ENCODE data around the gene TCAF2. TPM values are rescaled to one million over a fixed set of nuclear protein-coding genes. Genes with fewer than 3 reads are reported as not detected.
"Not testable (repeated sequence)": the region's sequence is repeated elsewhere in the genome, so short reads cannot be mapped to it uniquely, and the experiment has no call there.

The TCAF2 gene
- total and polyA plus RNA-seq, 9 donors: 6.8 to 14.0 (median 11.5) TPM

GRCh38 chr7:143650447-143650846 is 29.7 kb downstream of the TCAF2 start:
- not testable (repeated sequence) for H3K27me3 ChIP-seq (ENCODE audit: control insufficient read depth, insufficient read depth, low read length); DNase-seq; H3K4me1 ChIP-seq (ENCODE audit: control insufficient read depth, insufficient read depth, low read length); H3K27ac ChIP-seq (ENCODE audit: low read length); H3K9me3 ChIP-seq (replicated peaks; ENCODE audit: control insufficient read depth, low read depth, low read length); H3K4me3 ChIP-seq (ENCODE audit: low read length); H3K36me3 ChIP-seq (ENCODE audit: control insufficient read depth, insufficient read depth, low read length)
- WGBS (ENCODE audit: insufficient coverage): no CpG with 5 or more reads among the region's 8 CpGs

Other genes starting within 250 kb of the TCAF2 start
- gene ZYX, start 239.6 kb upstream of the TCAF2 start, total RNA-seq: 41.4 TPM
- 100 to 1,000 TPM; 181 to 290 (median 223) TPM for gene ZYX, start 239.6 kb upstream of the TCAF2 start, polyA plus RNA-seq (ENCODE audit: insufficient read depth in 1 of 8, insufficient read length in 8 of 8, low replicate concordance in 1 of 8)
- gene EPHA1, start 212.1 kb upstream of the TCAF2 start, total RNA-seq: not detected
- 1 to 10 TPM; 2.1 to 6.1 (median 4.4) TPM for gene EPHA1, start 212.1 kb upstream of the TCAF2 start, polyA plus RNA-seq (ENCODE audit: insufficient read depth in 1 of 8, insufficient read length in 8 of 8, low replicate concordance in 1 of 8)
- gene TAS2R60, start 177.5 kb upstream of the TCAF2 start, total RNA-seq: not detected
- gene TAS2R60, start 177.5 kb upstream of the TCAF2 start, polyA plus RNA-seq (ENCODE audit: insufficient read depth in 1 of 8, insufficient read length in 8 of 8, low replicate concordance in 1 of 8): not detected
- not detected for gene TAS2R41, start 143.1 kb upstream of the TCAF2 start, total RNA-seq
- gene TAS2R41, start 143.1 kb upstream of the TCAF2 start, polyA plus RNA-seq (ENCODE audit: insufficient read depth in 1 of 8, insufficient read length in 8 of 8, low replicate concordance in 1 of 8): not detected
- gene CTAGE15, start 49.2 kb upstream of the TCAF2 start, total RNA-seq: 0.13 TPM
- gene CTAGE15, start 49.2 kb upstream of the TCAF2 start, polyA plus RNA-seq (ENCODE audit: insufficient read depth in 1 of 8, insufficient read length in 8 of 8, low replicate concordance in 1 of 8): under 1 TPM in 5 of 8 donors, not detected in 3; 0.11 to 0.90 (median 0.36) TPM
- 0.71 TPM for gene CTAGE6, start 136.7 kb downstream of the TCAF2 start, total RNA-seq
- gene CTAGE6, start 136.7 kb downstream of the TCAF2 start, polyA plus RNA-seq (ENCODE audit: insufficient read depth in 1 of 8, insufficient read length in 8 of 8, low replicate concordance in 1 of 8): under 1 TPM in 4 of 8 donors, not detected in 4; 0.10 to 0.48 (median 0.20) TPM

All from muscle of leg (tissue), 11 donors.